Ascending aorta (tissue), 2 donors: Measurements from ENCODE around the gene EPHB2. TPM values are rescaled to one million over a fixed set of nuclear protein-coding genes. Genes with fewer than 3 reads are reported as not detected.

Source experiments
- DNase-seq, 2 donors: peaks; one replicate each; pipeline ENCODE4 v3.0.0-alpha.2; 2019; ENCODE audit warnings: low spot score in 2 of 2
- H3K27ac ChIP-seq, 2 donors: fragments of 200-600 bp; sonication (generic); one replicate each; pipeline ENCODE4 v1.5.1; 2016 to 2017; ENCODE audit warnings: mild to moderate bottlenecking in 1 of 2
- H3K27me3 ChIP-seq: fragments of 200-600 bp; sonication (generic); one replicate; pipeline ENCODE4 v1.5.1; 2017
- H3K36me3 ChIP-seq, 2 donors: fragments of 200-600 bp; sonication (generic); one replicate each; pipeline ENCODE4 v1.5.1; 2016
- H3K4me1 ChIP-seq, 2 donors: fragments of 200-600 bp; sonication (generic); one replicate each; pipeline ENCODE4 v1.5.1; 2016 to 2017; ENCODE audit warnings: mild to moderate bottlenecking in 1 of 2
- H3K4me3 ChIP-seq, 2 donors: fragments of 200-600 bp; sonication (generic); one replicate each; pipeline ENCODE4 v1.5.1; 2016 to 2017; ENCODE audit warnings: mild to moderate bottlenecking in 1 of 2
- H3K9me3 ChIP-seq, 2 donors: fragments of 200-600 bp; sonication (generic); one replicate each; pipeline ENCODE4 v1.5.1; 2016
- CTCF ChIP-seq, 3 experiments: fragments of 200-600 bp in 2 of 3; fragments of 450-650 bp in 1 of 3; sonication (generic) in 2 of 3; IDR thresholded peaks; one replicate each; pipeline ENCODE4 v1.5.1; 2016 to 2019; ENCODE audit warnings: antibody characterized with exemption in 3 of 3, mild to moderate bottlenecking in 1 of 3, moderate library complexity in 1 of 3
- intact Hi-C: fragments of 100-400 bp; cut with DNase I; formaldehyde crosslinking; loops from one replicate; pipeline ENCODE4 v1.15.1; 2023
- total RNA-seq: library from RNA; depleted of rRNA; stranded (reverse); fragments of >200 nt; gene quantifications from one replicate; pipeline ENCODE4 v1.1.0, GENCODE V29; 2016

The EPHB2 gene
- total RNA-seq, 1 donor from 2014 or later: 3.2 TPM

- H3K9me3 ChIP-seq: no peaks in the 10 kb centered on the region
- no peak for DNase-seq
Measured at GRCh38 chr1:22854688-22855565, 144.3 kb downstream of the EPHB2 start.

GRCh38 chr1:22855668-22856606, 145.3 kb downstream of the EPHB2 start:
- H3K4me1 ChIP-seq: no peaks in the 10 kb centered on the region
- H3K36me3 ChIP-seq: no peaks in the 10 kb centered on the region
- H3K27ac ChIP-seq: no peak overlapping the region
- H3K9me3 ChIP-seq: no peaks in the 10 kb centered on the region
- no peak overlapping the region for H3K4me3 ChIP-seq
- DNase-seq: no peak
- no peaks in the 10 kb centered on the region for H3K27me3 ChIP-seq
- TF ChIP-seq CTCF (IDR thresholded peaks at IDR 0.05): no peak
- intact Hi-C loops: no loop called here

More at GRCh38 chr1:22854688-22855565, 144.3 kb downstream of the EPHB2 start:
- no peak for TF ChIP-seq CTCF (IDR thresholded peaks at IDR 0.05)
- Histone ChIP-seq H3K27ac (no peak overlapping the region), H3K4me1 (no peaks in the 10 kb centered on the region), H3K36me3 (no peaks in the 10 kb centered on the region), H3K27me3 (no peaks in the 10 kb centered on the region), H3K4me3 (no peak overlapping the region)
- intact Hi-C loops: no loop called here

DNA sequence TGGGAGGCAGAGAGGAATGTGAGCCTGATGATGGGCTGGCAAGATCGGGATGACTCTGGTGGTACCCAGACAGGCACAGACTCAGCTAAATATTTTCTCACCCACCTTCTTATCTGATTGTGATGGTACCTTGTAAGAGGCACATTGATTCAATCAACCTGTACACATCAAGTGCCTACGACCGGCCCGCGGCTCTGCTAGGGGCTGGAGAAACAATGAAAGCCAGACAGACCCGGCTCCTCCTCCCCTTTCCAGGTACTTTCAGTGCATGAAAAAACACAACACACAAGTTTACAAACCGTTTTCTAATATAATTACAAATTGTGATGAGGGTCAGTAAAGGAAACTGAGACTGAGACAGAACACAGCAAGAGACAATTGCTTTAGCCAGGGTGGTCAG, 147.0 kb downstream of the EPHB2 start:
- H3K27me3 ChIP-seq: no peaks in the 10 kb centered on the region
- DNase-seq: no peak
- no peak overlapping the region for H3K4me3 ChIP-seq
- H3K27ac ChIP-seq: no peak overlapping the region
- intact Hi-C loops: no loop called here
- H3K9me3 ChIP-seq: no peaks in the 10 kb centered on the region
- TF ChIP-seq CTCF (IDR thresholded peaks at IDR 0.05): no peak
- H3K4me1 ChIP-seq: no peaks in the 10 kb centered on the region
- no peaks in the 10 kb centered on the region for H3K36me3 ChIP-seq

DNA sequence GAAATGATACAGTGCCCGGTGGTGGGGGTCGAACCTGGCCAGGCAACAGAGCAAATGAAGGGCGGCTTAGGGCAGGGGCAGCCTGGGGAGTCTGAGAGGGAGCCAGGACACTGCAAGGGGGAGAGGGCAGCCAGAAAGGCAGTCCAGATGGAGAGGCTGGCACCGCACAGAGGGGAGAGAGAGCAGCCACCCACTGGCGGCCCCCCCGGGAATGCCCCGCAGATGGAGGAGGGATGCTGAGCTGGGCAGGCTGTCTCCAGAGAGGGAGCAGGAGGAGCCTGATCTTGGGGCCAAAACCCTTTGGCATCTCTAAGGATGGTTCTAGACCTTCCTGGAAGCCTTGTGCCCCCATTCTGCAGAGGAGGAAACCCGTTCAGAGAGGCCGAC, 149.8 kb downstream of the EPHB2 start:
- H3K9me3 ChIP-seq: no peaks in the 10 kb centered on the region
- no peak overlapping the region for H3K27ac ChIP-seq
- H3K4me1 ChIP-seq: no peaks in the 10 kb centered on the region
- no peaks in the 10 kb centered on the region for H3K27me3 ChIP-seq
- no peak for DNase-seq
- H3K4me3 ChIP-seq: no peak overlapping the region
- intact Hi-C loops: no loop called here
- H3K36me3 ChIP-seq: no peaks in the 10 kb centered on the region
- TF ChIP-seq CTCF (IDR thresholded peaks at IDR 0.05): no peak

DNA sequence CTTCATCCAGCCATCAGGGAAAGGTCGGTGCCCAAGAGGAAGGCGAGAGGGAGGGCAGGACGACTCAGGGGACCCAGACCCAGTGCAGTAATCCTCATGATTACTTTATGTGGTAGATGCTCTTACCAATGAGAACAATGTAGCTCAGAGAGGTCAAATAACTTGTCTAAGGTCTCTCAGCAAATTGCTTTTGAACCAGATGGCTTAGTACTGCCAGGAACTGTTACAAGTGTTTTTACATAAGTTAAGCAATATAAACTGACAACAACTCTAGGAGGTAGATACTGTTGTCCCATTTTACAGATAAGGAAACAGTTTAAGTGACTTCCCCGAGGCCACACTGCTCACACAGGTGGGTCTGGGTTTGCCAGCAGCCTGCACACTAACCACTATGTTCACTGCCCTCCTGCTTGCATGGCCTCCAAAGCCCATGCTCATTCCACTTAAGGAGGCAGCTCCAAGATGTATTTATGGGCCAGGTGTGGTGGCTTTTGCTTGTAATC, 150.3 kb downstream of the EPHB2 start:
- no peak for TF ChIP-seq CTCF (IDR thresholded peaks at IDR 0.05)
- H3K4me3 ChIP-seq: no peak overlapping the region
- H3K27me3 ChIP-seq: no peaks in the 10 kb centered on the region
- no peaks in the 10 kb centered on the region for H3K4me1 ChIP-seq
- H3K9me3 ChIP-seq: no peaks in the 10 kb centered on the region
- H3K36me3 ChIP-seq: no peaks in the 10 kb centered on the region
- intact Hi-C loops: no loop called here
- DNase-seq: no peak
- no peak overlapping the region for H3K27ac ChIP-seq
